H9 (cell line): ENCODE results near the gene PPP1R1B. TPM values are rescaled to one million over a fixed set of nuclear protein-coding genes. Genes with fewer than 3 reads are reported as not detected.

Source experiments
- DNase-seq: peaks from one replicate; pipeline ENCODE4 v3.0.0-alpha.2; 2017
- H2AFZ ChIP-seq: one replicate; pipeline ENCODE4 v1.6.1; 2013; ENCODE audit warnings: mild to moderate bottlenecking, low read length, control low read depth, moderate library complexity
- H2AK5ac ChIP-seq: 2 replicates; pipeline ENCODE4 v1.6.1; 2013; ENCODE audit warnings: low read length, control low read depth, mixed read lengths; ENCODE audit not compliant: insufficient read length
- H2BK120ac ChIP-seq: one replicate; pipeline ENCODE4 v1.6.1; 2013; ENCODE audit warnings: low read depth, mild to moderate bottlenecking, low read length, control low read depth, inconsistent platforms; ENCODE audit not compliant: poor library complexity, severe bottlenecking
- H2BK12ac ChIP-seq: 2 replicates; pipeline ENCODE4 v1.6.1; 2013; ENCODE audit warnings: low read length, control low read depth, mixed read lengths, low read depth; ENCODE audit not compliant: insufficient read length
- H2BK15ac ChIP-seq: 2 replicates; pipeline ENCODE4 v1.6.1; 2013; ENCODE audit warnings: low read depth, low read length, control low read depth
- H2BK20ac ChIP-seq: one replicate; pipeline ENCODE4 v1.6.1; 2013; ENCODE audit warnings: low read depth, mild to moderate bottlenecking, low read length, control low read depth, inconsistent platforms; ENCODE audit not compliant: poor library complexity, severe bottlenecking
- H2BK5ac ChIP-seq: 2 replicates; pipeline ENCODE4 v1.6.1; 2013; ENCODE audit warnings: low read length, control low read depth, mixed read lengths; ENCODE audit not compliant: insufficient read length
- H3K14ac ChIP-seq: 2 replicates; pipeline ENCODE4 v1.6.1; 2013; ENCODE audit warnings: low read length, control low read depth; ENCODE audit not compliant: insufficient read depth
- H3K18ac ChIP-seq: 2 replicates; pipeline ENCODE4 v1.6.1; 2013; ENCODE audit warnings: low read depth, mild to moderate bottlenecking, mixed read lengths, low read length, control low read depth; ENCODE audit not compliant: insufficient read length
- H3K23ac ChIP-seq: 2 replicates; pipeline ENCODE4 v1.6.1; 2013; ENCODE audit warnings: low read length, control low read depth, mixed read lengths, low read depth; ENCODE audit not compliant: insufficient read length
- H3K23me2 ChIP-seq: 2 replicates; pipeline ENCODE4 v1.6.1; 2013; ENCODE audit warnings: low read depth, mild to moderate bottlenecking, mixed read lengths, low read length, control low read depth; ENCODE audit not compliant: insufficient read length, poor library complexity, severe bottlenecking
- H3K27ac ChIP-seq: 2 replicates; pipeline ENCODE4 v1.5.1; 2013; ENCODE audit warnings: low read length, control low read depth, mixed read lengths, low read depth; ENCODE audit not compliant: insufficient read length
- H3K27me3 ChIP-seq: 2 replicates; pipeline ENCODE4 v1.6.1; 2013; ENCODE audit warnings: low read length, control low read depth, inconsistent platforms; ENCODE audit not compliant: insufficient read depth
- H3K4ac ChIP-seq: 2 replicates; pipeline ENCODE4 v1.6.1; 2013; ENCODE audit warnings: low read depth, mild to moderate bottlenecking, control low read depth, inconsistent platforms, low read length, moderate library complexity
- H3K4me1 ChIP-seq: 2 replicates; pipeline ENCODE4 v1.6.1; 2013; ENCODE audit warnings: low read length, control low read depth, inconsistent platforms; ENCODE audit not compliant: insufficient read depth
- H3K4me2 ChIP-seq: 2 replicates; pipeline ENCODE4 v1.6.1; 2013; ENCODE audit warnings: low read length, control low read depth, mixed read lengths; ENCODE audit not compliant: insufficient read length, insufficient read depth
- H3K56ac ChIP-seq: 2 replicates; pipeline ENCODE4 v1.6.1; 2013; ENCODE audit warnings: low read depth, mild to moderate bottlenecking, mixed read lengths, low read length, control low read depth; ENCODE audit not compliant: insufficient read length
- H3K79me1 ChIP-seq: 2 replicates; pipeline ENCODE4 v1.6.1; 2013; ENCODE audit warnings: low read depth, mild to moderate bottlenecking, moderate library complexity, low read length, control low read depth, inconsistent platforms; ENCODE audit not compliant: insufficient read depth, poor library complexity, severe bottlenecking
- H3K79me2 ChIP-seq: 2 replicates; pipeline ENCODE4 v1.6.1; 2013; ENCODE audit warnings: low read length, control low read depth, inconsistent platforms; ENCODE audit not compliant: insufficient read depth
- H3K9ac ChIP-seq: 2 replicates; pipeline ENCODE4 v1.6.1; 2013; ENCODE audit warnings: low read length, control low read depth, mixed read lengths; ENCODE audit not compliant: insufficient read length; ENCODE audit errors: extremely low read depth
- H3K9me3 ChIP-seq: one replicate; pipeline ENCODE4 v1.6.1; 2013; ENCODE audit warnings: low read depth, low read length, inconsistent platforms; ENCODE audit not compliant: control insufficient read depth
- H3T11ph ChIP-seq: one replicate; pipeline ENCODE4 v1.6.1; 2013; ENCODE audit warnings: mild to moderate bottlenecking, low read length, control low read depth, inconsistent platforms
- H4K20me1 ChIP-seq: one replicate; pipeline ENCODE4 v1.6.1; 2013; ENCODE audit not compliant: control insufficient read depth, insufficient read length, insufficient read depth
- H4K5ac ChIP-seq: 2 replicates; pipeline ENCODE4 v1.6.1; 2013; ENCODE audit warnings: low read depth, mild to moderate bottlenecking, mixed read lengths, low read length, control low read depth; ENCODE audit not compliant: insufficient read length
- H4K8ac ChIP-seq: replicated peaks from 2 replicates; pipeline ENCODE4 v1.6.1; 2013; ENCODE audit warnings: low read length, control low read depth, mixed read lengths, low read depth; ENCODE audit not compliant: insufficient read length
- H4K91ac ChIP-seq: 2 replicates; pipeline ENCODE4 v1.6.1; 2013; ENCODE audit warnings: low read depth, mild to moderate bottlenecking, moderate library complexity, mixed read lengths, low read length, control low read depth; ENCODE audit not compliant: insufficient read length
- H3K27ac Mint-ChIP-seq, 3 experiments: 2 replicates in 2 of 3; 3 replicates in 1 of 3; pipeline ENCODE4 v1.8.0; 2020 to 2021; ENCODE audit warnings: mixed read lengths in 3 of 3, mild to moderate bottlenecking in 1 of 3, moderate library complexity in 1 of 3
- H3K27me3 Mint-ChIP-seq: 2 replicates; pipeline ENCODE4 v1.8.0; 2021; ENCODE audit warnings: low read depth, mild to moderate bottlenecking, moderate library complexity, mixed read lengths
- H3K36me3 Mint-ChIP-seq, 3 experiments: 2 replicates in 2 of 3; 3 replicates in 1 of 3; pipeline ENCODE4 v1.8.0; 2020 to 2021; ENCODE audit warnings: low read depth in 3 of 3, mixed read lengths in 3 of 3; ENCODE audit not compliant: insufficient read depth in 1 of 3
- H3K4me1 Mint-ChIP-seq, 2 experiments: 2 replicates each; pipeline ENCODE4 v1.8.0; 2020; ENCODE audit warnings: mixed read lengths in 2 of 2
- H3K4me3 Mint-ChIP-seq, 2 experiments: 2 replicates in 1 of 2; 3 replicates in 1 of 2; pipeline ENCODE4 v1.8.0; 2020 to 2021; ENCODE audit warnings: mild to moderate bottlenecking in 2 of 2, mixed read lengths in 2 of 2, moderate library complexity in 1 of 2
- H3K9me3 Mint-ChIP-seq, 2 experiments: 2 replicates in 1 of 2; 3 replicates in 1 of 2; pipeline ENCODE4 v1.8.0; 2020; ENCODE audit warnings: mild to moderate bottlenecking in 2 of 2, mixed read lengths in 2 of 2, moderate library complexity in 1 of 2
- CTCF ChIP-seq: fragments of 200-600 bp; sonication (generic); conservative IDR thresholded peaks from 3 replicates; pipeline ENCODE4 v1.8.0; 2021; ENCODE audit warnings: antibody characterized with exemption, mild to moderate bottlenecking
- WGBS: extraction: QIAGEN DNeasy Blood & Tissue Kit; methylation state at CpG from one replicate; pipeline ENCODE4 v1.1.7; 2013; ENCODE audit warnings: missing lambda C conversion rate, low lambda C conversion rate, mixed read lengths; ENCODE audit not compliant: insufficient read length; ENCODE audit errors: extremely low coverage; 5-methylcytosine and 5-hydroxymethylcytosine counted together
- total RNA-seq: library from RNA; stranded (reverse); gene quantifications from 2 replicates; pipeline ENCODE4 v1.2.1, GENCODE V29; 2021

PPP1R1B gene
- total RNA-seq, 1 experiment from 2014 or later, result 15.5 TPM

GRCh38 chr17:39678340-39679116 is 51.8 kb downstream of the PPP1R1B start:
- H3K4me2 ChIP-seq, result no peak overlapping the region
- no peak overlapping the region for H3K4ac ChIP-seq
- peak overlapping the region; percentile 42 to 87 (median 59); a peak in 3 of 7 replicates for H3K27ac Mint-ChIP-seq
- H3K9ac ChIP-seq, result no peak overlapping the region
- H2BK5ac ChIP-seq, result no peak overlapping the region
- no peaks in the 10 kb centered on the region for H3K23me2 ChIP-seq
- H3K18ac ChIP-seq, result no peak overlapping the region
- no CpG with 5 or more reads among the region's 13 CpGs for WGBS
- no peak overlapping the region for H3K14ac ChIP-seq
- H3K27me3 Mint-ChIP-seq, result no peaks in the 10 kb centered on the region
- no peak overlapping the region for H2AK5ac ChIP-seq
- no peak for DNase-seq
- no peak overlapping the region for H3T11ph ChIP-seq
- 0 out of 2 replicates have a peak, but pooled peaks cover 3% of the 10 kb centered on the region for H3K4me1 ChIP-seq
- H2BK120ac ChIP-seq, result no peak overlapping the region
- no peaks in the 10 kb centered on the region for H4K20me1 ChIP-seq
- no peaks in the 10 kb centered on the region for H3K79me2 ChIP-seq
- H2BK20ac ChIP-seq, result no peak overlapping the region
- no peak overlapping the region for H2BK15ac ChIP-seq
- no peak overlapping the region for H4K8ac ChIP-seq
- H3K27me3 ChIP-seq, result no peaks in the 10 kb centered on the region
- H2AFZ ChIP-seq, result no peak overlapping the region
- H2BK12ac ChIP-seq, result no peak overlapping the region
- H3K4me3 Mint-ChIP-seq, result peak overlapping the region in 1 of 2 experiments; percentile 63; a peak in 1 of 5 replicates
- H3K4me1 Mint-ChIP-seq, result peaks cover 32 to 34% of the 10 kb centered on the region in 2 experiments
- H3K79me1 ChIP-seq, result no peaks in the 10 kb centered on the region
- no peak overlapping the region for H4K91ac ChIP-seq
- no peak overlapping the region for H3K23ac ChIP-seq
- H3K9me3 ChIP-seq, result no peaks in the 10 kb centered on the region
- H4K5ac ChIP-seq, result no peak overlapping the region
- no peak overlapping the region for H3K27ac ChIP-seq
- peak; percentile 45 for TF ChIP-seq CTCF
- no peaks in the 10 kb centered on the region for H3K9me3 Mint-ChIP-seq
- no peak overlapping the region for H3K56ac ChIP-seq
- H3K36me3 Mint-ChIP-seq, result peaks cover 3 to 24% (median 14%) of the 10 kb centered on the region in 3 experiments
